Ishikawa (cell line): ENCODE measurements around the gene CNBP.

ENCODE experiments used
- CEBPB ChIP-seq: IDR thresholded peaks from 2 replicates; pipeline ENCODE4 v1.6.1; 2012
- CREB1 ChIP-seq: IDR thresholded peaks from 2 replicates; pipeline ENCODE4 v1.6.1; 2012; ENCODE audit warnings: low read depth
- EGR1 ChIP-seq: IDR thresholded peaks from 2 replicates; pipeline ENCODE4 v1.6.1; 2012
- EP300 ChIP-seq: IDR thresholded peaks from 2 replicates; pipeline ENCODE4 v1.6.1; 2012; ENCODE audit warnings: borderline replicate concordance
- FOXM1 ChIP-seq: IDR thresholded peaks from 2 replicates; pipeline ENCODE4 v1.6.1; 2012; ENCODE audit warnings: low read depth, borderline replicate concordance
- NFIC ChIP-seq: IDR thresholded peaks from 2 replicates; pipeline ENCODE4 v1.6.1; 2012
- RAD21 ChIP-seq: IDR thresholded peaks from 2 replicates; pipeline ENCODE4 v1.6.1; 2012; ENCODE audit warnings: low read depth
- TAF1 ChIP-seq: IDR thresholded peaks from 2 replicates; pipeline ENCODE4 v1.6.1; 2012; ENCODE audit warnings: low read depth, mild to moderate bottlenecking
- TCF12 ChIP-seq: IDR thresholded peaks from 2 replicates; pipeline ENCODE4 v1.6.1; 2012; ENCODE audit warnings: low read depth
- TEAD4 ChIP-seq: IDR thresholded peaks from 2 replicates; pipeline ENCODE4 v1.6.1; 2012
- YY1 ChIP-seq: IDR thresholded peaks from 2 replicates; pipeline ENCODE4 v1.6.1; 2012; ENCODE audit warnings: low read depth
- ZBTB7A ChIP-seq: IDR thresholded peaks from 2 replicates; pipeline ENCODE4 v1.6.1; 2012; ENCODE audit warnings: low read depth
- TF ChIP-seq, protein P1 (sequence below): IDR thresholded peaks from 2 replicates; pipeline ENCODE4 v1.6.1; 2012
- TF ChIP-seq, protein P2 (sequence below): IDR thresholded peaks from 2 replicates; pipeline ENCODE4 v1.6.1; 2012
- TF ChIP-seq, protein P3 (sequence below): IDR thresholded peaks from 2 replicates; pipeline ENCODE4 v1.6.1; 2012; ENCODE audit warnings: low read depth, mild to moderate bottlenecking

The CNBP gene

DNA sequence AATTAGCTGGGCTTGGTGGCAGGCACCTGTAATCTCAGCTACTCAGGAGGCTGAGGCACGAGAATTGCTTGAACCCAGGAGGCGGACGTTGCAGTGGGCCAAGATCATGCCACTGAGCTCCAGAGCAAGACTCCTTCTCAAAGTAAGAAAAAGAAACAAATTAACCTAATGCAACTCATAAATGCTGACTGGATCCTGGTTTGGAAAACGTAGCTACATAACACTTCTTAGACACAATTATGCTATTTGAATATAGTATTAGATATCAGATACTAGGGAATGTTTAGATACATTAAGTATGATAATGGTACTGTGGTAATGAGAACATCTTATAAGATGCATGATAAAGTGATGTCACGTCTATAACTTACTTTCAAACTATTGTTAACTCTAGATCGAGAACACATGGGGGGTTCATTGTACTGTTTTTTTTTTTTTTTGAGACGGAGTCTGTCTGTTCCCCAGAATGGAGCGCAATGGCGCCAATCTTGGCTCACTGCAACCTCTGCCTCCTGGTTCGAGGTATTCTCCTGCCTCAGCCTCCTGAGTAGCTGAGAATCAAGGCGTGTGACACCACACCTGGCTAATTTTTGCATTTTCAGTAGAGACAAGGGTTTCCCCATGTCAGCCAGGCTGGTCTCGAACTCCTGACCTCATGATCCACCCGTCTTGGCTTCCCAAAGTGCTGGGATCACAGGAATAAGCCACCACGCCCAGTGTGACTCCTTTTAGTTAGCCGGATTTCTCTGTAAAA lies 16.9 kb downstream of the CNBP start:
- TF ChIP-seq ZBTB7A, result no peak
- TF ChIP-seq CEBPB, result no peak
- TF ChIP-seq, protein P1, sequence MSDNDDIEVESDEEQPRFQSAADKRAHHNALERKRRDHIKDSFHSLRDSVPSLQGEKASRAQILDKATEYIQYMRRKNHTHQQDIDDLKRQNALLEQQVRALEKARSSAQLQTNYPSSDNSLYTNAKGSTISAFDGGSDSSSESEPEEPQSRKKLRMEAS, result no peak
- no peak for TF ChIP-seq EGR1
- TF ChIP-seq, protein P2, sequence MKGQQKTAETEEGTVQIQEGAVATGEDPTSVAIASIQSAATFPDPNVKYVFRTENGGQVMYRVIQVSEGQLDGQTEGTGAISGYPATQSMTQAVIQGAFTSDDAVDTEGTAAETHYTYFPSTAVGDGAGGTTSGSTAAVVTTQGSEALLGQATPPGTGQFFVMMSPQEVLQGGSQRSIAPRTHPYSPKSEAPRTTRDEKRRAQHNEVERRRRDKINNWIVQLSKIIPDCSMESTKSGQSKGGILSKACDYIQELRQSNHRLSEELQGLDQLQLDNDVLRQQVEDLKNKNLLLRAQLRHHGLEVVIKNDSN, result no peak
- TF ChIP-seq TEAD4, result no peak

DNA sequence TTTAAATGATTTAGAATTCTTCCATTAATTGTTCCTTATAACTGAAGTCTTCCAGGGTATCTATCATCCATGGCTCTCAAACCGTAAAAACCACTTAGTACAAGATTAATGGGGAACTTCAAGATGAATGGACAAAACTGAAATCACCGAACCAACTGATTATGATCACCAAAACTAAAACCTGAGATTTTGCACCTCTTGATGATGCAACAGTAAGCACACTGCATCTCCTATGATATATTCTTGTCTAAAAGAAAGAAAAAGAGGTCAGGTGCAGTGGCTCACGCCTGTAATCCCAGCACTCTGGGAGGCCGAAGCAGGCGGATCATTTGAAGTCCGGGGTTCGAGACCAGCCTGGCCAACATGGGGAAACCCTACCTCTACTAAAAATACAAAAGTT lies 19.2 kb downstream of the CNBP start:
- no peak for TF ChIP-seq TEAD4
- no peak for TF ChIP-seq CEBPB
- TF ChIP-seq, protein P3, sequence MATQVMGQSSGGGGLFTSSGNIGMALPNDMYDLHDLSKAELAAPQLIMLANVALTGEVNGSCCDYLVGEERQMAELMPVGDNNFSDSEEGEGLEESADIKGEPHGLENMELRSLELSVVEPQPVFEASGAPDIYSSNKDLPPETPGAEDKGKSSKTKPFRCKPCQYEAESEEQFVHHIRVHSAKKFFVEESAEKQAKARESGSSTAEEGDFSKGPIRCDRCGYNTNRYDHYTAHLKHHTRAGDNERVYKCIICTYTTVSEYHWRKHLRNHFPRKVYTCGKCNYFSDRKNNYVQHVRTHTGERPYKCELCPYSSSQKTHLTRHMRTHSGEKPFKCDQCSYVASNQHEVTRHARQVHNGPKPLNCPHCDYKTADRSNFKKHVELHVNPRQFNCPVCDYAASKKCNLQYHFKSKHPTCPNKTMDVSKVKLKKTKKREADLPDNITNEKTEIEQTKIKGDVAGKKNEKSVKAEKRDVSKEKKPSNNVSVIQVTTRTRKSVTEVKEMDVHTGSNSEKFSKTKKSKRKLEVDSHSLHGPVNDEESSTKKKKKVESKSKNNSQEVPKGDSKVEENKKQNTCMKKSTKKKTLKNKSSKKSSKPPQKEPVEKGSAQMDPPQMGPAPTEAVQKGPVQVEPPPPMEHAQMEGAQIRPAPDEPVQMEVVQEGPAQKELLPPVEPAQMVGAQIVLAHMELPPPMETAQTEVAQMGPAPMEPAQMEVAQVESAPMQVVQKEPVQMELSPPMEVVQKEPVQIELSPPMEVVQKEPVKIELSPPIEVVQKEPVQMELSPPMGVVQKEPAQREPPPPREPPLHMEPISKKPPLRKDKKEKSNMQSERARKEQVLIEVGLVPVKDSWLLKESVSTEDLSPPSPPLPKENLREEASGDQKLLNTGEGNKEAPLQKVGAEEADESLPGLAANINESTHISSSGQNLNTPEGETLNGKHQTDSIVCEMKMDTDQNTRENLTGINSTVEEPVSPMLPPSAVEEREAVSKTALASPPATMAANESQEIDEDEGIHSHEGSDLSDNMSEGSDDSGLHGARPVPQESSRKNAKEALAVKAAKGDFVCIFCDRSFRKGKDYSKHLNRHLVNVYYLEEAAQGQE, result no peak
- TF ChIP-seq TCF12, result no peak
- no peak for TF ChIP-seq EGR1
- no peak for TF ChIP-seq CREB1
- TF ChIP-seq FOXM1, result no peak
- no peak for TF ChIP-seq EP300
- TF ChIP-seq, protein P1, result no peak
- no peak for TF ChIP-seq NFIC
- TF ChIP-seq ZBTB7A, result no peak
- no peak for TF ChIP-seq TAF1
- no peak for TF ChIP-seq YY1
- no peak for TF ChIP-seq RAD21
- TF ChIP-seq, protein P2, result no peak

DNA sequence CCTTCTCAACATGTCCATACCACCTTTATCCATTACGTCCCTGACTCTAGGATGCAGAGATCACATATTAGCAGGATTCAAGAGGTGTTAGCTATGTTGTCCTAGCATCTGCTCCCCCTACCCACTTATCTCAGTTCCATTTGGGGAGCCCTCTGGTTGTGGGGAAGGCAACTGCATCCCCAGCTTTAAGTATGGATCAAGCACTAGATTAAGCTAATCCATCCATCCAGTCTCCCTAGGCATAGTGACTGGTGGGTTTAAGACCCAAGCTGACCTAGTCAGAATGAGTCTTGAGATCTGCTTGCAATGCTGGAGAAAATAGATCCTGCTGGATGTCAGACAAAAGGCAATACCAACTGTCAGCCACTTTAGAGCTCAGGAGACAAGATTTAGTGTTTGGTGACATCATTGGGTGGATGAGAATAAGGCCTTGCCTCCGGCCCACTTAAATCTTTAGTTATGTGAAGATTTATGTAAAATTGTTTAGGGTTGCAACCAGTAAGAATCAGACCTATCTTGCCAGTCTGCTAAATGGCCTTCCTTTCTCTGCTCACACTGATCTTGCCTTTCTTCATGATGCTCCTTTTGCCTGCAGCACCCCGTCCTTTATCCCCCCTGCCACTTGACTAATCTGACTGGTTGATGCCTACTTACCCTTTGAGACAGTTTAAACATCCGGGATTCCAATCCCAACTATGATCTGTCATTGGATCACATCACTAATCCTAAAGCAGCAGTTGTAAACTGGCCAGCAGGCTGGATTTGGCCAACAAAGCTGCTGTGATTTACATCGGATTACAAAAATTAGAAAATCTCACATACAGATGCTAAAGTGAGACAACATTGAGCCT lies 20.7 kb downstream of the CNBP start:
- TF ChIP-seq, protein P2, result no peak
- TF ChIP-seq TAF1, result no peak
- TF ChIP-seq, protein P1, result no peak

DNA sequence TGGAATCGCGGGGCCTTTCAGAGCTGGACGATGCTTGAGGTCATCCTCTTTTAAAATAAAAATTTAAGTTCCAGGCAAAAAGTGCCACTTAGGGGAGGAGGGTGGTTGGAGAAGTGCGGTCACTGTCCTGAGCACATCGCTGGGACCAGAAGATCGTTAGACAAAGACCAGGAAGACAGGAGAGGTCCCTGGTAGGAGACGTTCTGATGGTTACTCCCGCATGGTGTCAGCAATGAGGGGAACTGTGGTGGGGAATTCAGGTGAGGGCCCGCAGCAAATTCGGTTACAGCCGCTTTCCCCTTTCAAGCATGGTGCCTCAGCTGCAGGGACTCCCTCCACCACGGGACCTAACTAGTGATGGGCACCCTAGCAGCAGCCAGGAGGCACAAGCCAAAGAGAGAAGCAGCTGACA lies 21.8 kb downstream of the CNBP start:
- TF ChIP-seq, protein P2, result no peak
- TF ChIP-seq EP300, result no peak
- TF ChIP-seq ZBTB7A, result no peak
- no peak for TF ChIP-seq TAF1
- no peak for TF ChIP-seq NFIC
- TF ChIP-seq, protein P1, result no peak
- no peak for TF ChIP-seq EGR1
- no peak for TF ChIP-seq TEAD4
- TF ChIP-seq, protein P3, result no peak
- TF ChIP-seq FOXM1, result no peak
